SK-N-MC (cell line): ENCODE results near the gene SSR3.

Experiments used
- EZH2 ChIP-seq: fragments of 200-600 bp; sonication (generic); IDR thresholded peaks from one replicate; pipeline ENCODE4 v1.6.1; 2017; ENCODE audit warnings: antibody characterized with exemption
- FOXP2 ChIP-seq: optimal IDR thresholded peaks from 2 replicates; pipeline ENCODE3; 2011; ENCODE audit warnings: mild to moderate bottlenecking, moderate library complexity; ENCODE audit not compliant: insufficient read depth; ENCODE audit errors: extremely low read length, control extremely low read depth
- POLR2AphosphoS5 ChIP-seq: IDR thresholded peaks from 2 replicates; pipeline ENCODE4 v1.6.1; 2012; ENCODE audit warnings: mild to moderate bottlenecking, low read depth, low read length, borderline replicate concordance

- no peak for TF ChIP-seq EZH2
- TF ChIP-seq POLR2AphosphoS5 = no peak
- TF ChIP-seq FOXP2 = no peak
Observed at GRCh38 chr3:156519758-156520162, 35.2 kb downstream of the SSR3 start.
